DOHH2 (cell line): ENCODE results near the gene WDR13.

Source experiments
- EZH2phosphoT487 ChIP-seq: fragments of 200-600 bp; sonication (generic); IDR thresholded peaks from 2 replicates; pipeline ENCODE4 v1.6.1; 2017; ENCODE audit warnings: borderline replicate concordance, mild to moderate bottlenecking, antibody characterized with exemption, low read length, moderate library complexity, mixed read lengths
- TF ChIP-seq, protein P1 (sequence below): fragments of 200-600 bp; sonication (generic); IDR thresholded peaks from one replicate; pipeline ENCODE4 v1.5.1; 2014; ENCODE audit warnings: antibody characterized with exemption, mild to moderate bottlenecking, low read depth, low read length; ENCODE audit not compliant: poor library complexity, severe bottlenecking

DNA sequence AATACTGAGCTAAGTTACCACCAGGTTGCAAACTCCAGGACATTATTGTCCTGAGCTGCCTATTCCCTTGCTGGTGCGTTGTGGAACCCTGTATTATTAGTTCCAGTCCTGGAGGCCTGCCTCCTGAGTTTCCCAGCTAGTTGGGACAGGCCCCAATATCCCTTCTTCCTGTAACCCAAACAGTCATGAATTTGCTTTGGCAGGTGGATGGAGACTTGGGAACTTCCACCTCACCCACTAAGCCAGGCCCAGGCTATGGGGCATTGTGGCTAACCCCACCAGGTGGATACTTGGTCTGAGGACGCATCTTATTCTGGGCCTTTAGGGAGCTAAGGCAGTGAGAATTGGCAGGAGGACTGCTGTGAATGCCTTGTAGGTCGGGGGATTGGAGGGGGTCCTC, 18.0 kb upstream of the WDR13 start:
- TF ChIP-seq, protein P1, sequence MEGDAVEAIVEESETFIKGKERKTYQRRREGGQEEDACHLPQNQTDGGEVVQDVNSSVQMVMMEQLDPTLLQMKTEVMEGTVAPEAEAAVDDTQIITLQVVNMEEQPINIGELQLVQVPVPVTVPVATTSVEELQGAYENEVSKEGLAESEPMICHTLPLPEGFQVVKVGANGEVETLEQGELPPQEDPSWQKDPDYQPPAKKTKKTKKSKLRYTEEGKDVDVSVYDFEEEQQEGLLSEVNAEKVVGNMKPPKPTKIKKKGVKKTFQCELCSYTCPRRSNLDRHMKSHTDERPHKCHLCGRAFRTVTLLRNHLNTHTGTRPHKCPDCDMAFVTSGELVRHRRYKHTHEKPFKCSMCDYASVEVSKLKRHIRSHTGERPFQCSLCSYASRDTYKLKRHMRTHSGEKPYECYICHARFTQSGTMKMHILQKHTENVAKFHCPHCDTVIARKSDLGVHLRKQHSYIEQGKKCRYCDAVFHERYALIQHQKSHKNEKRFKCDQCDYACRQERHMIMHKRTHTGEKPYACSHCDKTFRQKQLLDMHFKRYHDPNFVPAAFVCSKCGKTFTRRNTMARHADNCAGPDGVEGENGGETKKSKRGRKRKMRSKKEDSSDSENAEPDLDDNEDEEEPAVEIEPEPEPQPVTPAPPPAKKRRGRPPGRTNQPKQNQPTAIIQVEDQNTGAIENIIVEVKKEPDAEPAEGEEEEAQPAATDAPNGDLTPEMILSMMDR: no peak
- TF ChIP-seq EZH2phosphoT487: no peak
